Activated naive CD8-positive, alpha-beta T cell treated with anti-CD3 and anti-CD28 coated beads, Interleukin-2, amount 10 ng/mL, durations not matched to agents 7 days and 5 days (primary cell): ENCODE measurements around the gene PRDM16. TPM values are rescaled to one million over a fixed set of nuclear protein-coding genes. Genes with fewer than 3 reads are reported as not detected.

ENCODE experiments used
- ATAC-seq: fragments of 150-1000 bp; cut with Tn5 transposase; one replicate; pipeline ENCODE4 v1.10.0; 2021; ENCODE audit warnings: low read depth, moderate library complexity
- POLR2A ChIA-PET: fragments of 350-600 bp; sonication (Branson Sonifier 250); formaldehyde crosslinking; loops from one replicate; lab custom pipeline; 2021; ENCODE audit warnings: antibody characterized with exemption; lab: Charles Lee
- DNase-seq: peaks from one replicate; pipeline ENCODE4 v3.0.0; 2021
- H3K27ac Mint-ChIP-seq: one replicate; pipeline ENCODE4 v1.8.0; 2022; ENCODE audit warnings: mild to moderate bottlenecking, mixed read lengths
- H3K27me3 Mint-ChIP-seq: one replicate; pipeline ENCODE4 v1.8.0; 2022; ENCODE audit warnings: mild to moderate bottlenecking, moderate library complexity, mixed read lengths
- H3K36me3 Mint-ChIP-seq: one replicate; pipeline ENCODE4 v1.8.0; 2021; ENCODE audit warnings: mild to moderate bottlenecking, mixed read lengths
- H3K4me1 Mint-ChIP-seq: one replicate; pipeline ENCODE4 v1.8.0; 2021; ENCODE audit warnings: mixed read lengths
- H3K4me3 Mint-ChIP-seq: one replicate; pipeline ENCODE4 v1.8.0; 2022; ENCODE audit warnings: mild to moderate bottlenecking, moderate library complexity, mixed read lengths
- H3K9me3 Mint-ChIP-seq: one replicate; pipeline ENCODE4 v1.8.0; 2021; ENCODE audit warnings: mixed read lengths
- total RNA-seq, 2 experiments: library from RNA; stranded (reverse); gene quantifications; one replicate each; pipeline ENCODE4 v1.2.3, GENCODE V29; 2021

Gene PRDM16
- total RNA-seq, 2 experiments from 2014 or later, result not detected

DNA sequence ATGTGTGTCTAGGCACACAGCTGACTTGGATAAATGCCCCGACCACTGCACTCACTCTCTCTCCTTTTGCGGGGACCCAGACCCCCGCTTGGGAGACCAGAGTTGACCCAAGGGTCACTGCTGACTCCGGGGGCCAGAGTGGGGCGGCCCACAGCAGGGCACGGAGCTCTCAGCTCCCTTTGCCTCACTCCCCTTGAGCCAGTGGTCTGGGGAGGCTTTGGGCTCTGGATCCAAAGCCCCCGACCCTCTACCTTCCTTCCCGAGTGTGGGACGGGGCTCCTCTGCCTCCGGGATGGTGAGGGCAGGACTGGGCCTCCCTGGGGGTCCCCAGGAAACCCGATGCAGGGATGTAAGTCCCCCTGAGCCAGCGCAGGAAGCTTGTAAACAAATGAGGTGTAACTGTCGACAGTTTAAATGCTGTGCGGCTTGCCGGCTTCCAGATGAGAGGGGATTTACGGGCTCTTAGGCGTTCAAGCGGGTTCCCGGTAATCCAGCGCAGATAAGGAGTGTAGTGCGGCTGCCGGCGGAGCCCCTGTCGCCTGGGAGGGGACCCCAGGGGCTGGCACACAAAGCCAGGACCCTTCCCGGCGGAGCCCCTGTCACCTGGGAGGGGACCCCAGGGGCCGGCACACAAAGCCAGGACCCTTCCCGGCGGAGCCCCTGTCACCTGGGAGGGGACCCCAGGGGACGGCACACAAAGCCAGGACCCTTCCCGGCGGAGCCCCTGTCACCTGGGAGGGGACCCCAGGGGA lies 40.3 kb upstream of the PRDM16 start:
- ATAC-seq (no peak), DNase-seq (no peak)
- H3K4me3 Mint-ChIP-seq, result no peak overlapping the region
- peaks cover 9% of the 10 kb centered on the region for H3K4me1 Mint-ChIP-seq
- POLR2A ChIA-PET, result no interaction called here
- H3K27me3 Mint-ChIP-seq, result no peaks in the 10 kb centered on the region
- no peaks in the 10 kb centered on the region for H3K36me3 Mint-ChIP-seq
- no peaks in the 10 kb centered on the region for H3K9me3 Mint-ChIP-seq
- no peak overlapping the region for H3K27ac Mint-ChIP-seq

DNA sequence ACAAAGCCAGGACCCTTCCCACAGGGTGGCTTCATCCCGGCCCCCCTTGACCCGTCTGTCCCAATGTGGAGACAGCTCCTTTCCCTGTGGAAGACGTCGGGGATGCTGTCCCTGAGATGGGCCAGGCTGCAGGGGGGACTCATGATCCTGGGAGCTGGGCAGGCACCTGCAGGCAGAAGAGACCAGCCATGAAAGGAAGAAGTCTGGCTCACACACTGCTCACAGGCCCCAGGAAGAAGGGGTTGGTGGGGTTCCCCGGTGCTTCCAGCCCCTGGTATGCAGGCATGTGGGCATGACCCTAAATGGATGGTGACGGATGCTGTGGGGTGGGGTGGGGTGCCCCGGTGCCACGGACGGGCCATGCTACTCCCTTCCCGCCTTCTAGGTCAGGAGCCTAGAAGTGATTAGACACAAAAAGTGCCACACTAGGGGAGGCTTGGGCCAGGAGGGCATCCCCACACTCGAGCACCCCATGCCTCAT lies 39.5 kb upstream of the PRDM16 start:
- no peaks in the 10 kb centered on the region for H3K27me3 Mint-ChIP-seq
- H3K9me3 Mint-ChIP-seq, result no peaks in the 10 kb centered on the region
- DNase-seq, result no peak
- no peak overlapping the region for H3K27ac Mint-ChIP-seq
- no peak for ATAC-seq
- H3K4me3 Mint-ChIP-seq, result no peak overlapping the region
- POLR2A ChIA-PET, result no interaction called here
- H3K4me1 Mint-ChIP-seq, result peaks cover 9% of the 10 kb centered on the region
- H3K36me3 Mint-ChIP-seq, result no peaks in the 10 kb centered on the region

DNA sequence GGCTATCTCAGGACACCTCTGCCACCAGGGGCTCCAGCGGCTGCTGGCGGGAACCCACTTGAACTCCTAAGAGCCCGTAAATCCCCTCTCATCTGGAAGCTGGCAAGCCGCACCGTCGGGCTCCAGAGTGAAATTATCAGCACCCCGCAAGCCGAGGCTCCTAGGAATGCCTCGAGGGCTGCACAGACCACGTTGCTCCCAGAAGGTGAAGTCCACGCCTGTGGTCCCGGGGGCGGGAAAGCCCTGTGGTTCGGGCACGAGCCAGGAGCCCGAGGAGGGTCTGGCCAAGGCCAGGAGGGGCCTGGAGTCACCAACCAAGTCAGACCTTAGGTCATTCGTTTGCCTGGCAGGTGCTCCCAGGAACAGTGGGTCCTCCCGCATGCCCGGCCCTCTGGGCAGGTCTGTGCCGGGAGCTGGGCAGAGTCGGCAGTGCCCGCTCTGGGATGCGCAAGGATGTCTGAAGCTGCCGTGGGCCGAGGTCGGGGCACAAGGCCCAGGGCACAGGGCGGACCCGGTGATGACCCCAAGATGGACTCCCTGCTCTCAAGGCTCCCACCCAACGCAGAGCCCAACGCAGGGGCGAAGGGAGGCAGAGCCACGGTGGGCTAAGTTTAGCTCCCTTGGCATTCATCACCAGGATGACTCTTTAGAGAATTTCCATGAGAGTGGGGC lies 38.9 kb upstream of the PRDM16 start:
- peaks cover 9% of the 10 kb centered on the region for H3K4me1 Mint-ChIP-seq

DNA sequence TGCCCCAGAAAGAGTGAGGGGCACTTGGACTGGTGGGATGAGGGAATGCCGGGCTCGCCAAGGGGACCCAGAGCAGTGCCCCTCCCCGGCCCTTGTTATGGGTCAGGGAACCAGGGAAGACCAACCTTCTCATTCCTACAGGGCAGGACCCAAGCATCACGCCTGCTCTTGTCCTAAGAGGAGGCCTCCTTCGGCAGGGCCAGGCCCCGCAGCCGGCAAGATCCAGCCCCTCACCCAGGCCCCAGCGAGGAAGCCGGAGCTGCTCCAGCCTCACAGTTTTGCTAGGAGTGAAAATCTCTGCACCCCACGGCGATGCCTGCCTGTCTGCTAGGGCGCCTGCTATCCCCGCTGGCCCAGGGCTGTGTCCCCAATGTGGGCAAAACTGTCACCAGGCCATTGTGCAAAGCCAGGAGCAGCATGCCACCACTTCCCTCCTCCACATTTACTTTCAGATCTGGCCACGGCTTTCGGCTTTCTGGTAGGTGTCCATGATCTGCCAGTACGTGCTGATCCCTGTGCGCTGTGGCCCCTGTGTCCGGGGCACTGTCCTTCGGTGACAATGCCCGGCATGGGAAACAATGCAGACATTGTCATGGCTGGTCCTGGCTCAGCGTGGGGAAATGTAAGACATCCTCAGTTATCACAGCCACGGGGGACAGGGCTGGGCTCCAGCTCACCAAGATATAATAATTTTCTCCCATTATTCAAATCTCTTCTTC lies 38.2 kb upstream of the PRDM16 start:
- Mint-ChIP-seq H3K4me3 (no peak overlapping the region), H3K9me3 (no peaks in the 10 kb centered on the region), H3K36me3 (no peaks in the 10 kb centered on the region), H3K4me1 (peaks cover 9% of the 10 kb centered on the region), H3K27me3 (no peaks in the 10 kb centered on the region), H3K27ac (no peak overlapping the region)
- POLR2A ChIA-PET, result no interaction called here
- DNase-seq (no peak), ATAC-seq (no peak)

More for the DNA sequence above, 38.9 kb upstream of the PRDM16 start:
- H3K9me3 Mint-ChIP-seq, result no peaks in the 10 kb centered on the region
- H3K27me3 Mint-ChIP-seq, result no peaks in the 10 kb centered on the region
- H3K36me3 Mint-ChIP-seq, result no peaks in the 10 kb centered on the region
- no peak for DNase-seq
- H3K4me3 Mint-ChIP-seq, result no peak overlapping the region
- POLR2A ChIA-PET, result no interaction called here
- no peak overlapping the region for H3K27ac Mint-ChIP-seq
- ATAC-seq, result no peak

DNA sequence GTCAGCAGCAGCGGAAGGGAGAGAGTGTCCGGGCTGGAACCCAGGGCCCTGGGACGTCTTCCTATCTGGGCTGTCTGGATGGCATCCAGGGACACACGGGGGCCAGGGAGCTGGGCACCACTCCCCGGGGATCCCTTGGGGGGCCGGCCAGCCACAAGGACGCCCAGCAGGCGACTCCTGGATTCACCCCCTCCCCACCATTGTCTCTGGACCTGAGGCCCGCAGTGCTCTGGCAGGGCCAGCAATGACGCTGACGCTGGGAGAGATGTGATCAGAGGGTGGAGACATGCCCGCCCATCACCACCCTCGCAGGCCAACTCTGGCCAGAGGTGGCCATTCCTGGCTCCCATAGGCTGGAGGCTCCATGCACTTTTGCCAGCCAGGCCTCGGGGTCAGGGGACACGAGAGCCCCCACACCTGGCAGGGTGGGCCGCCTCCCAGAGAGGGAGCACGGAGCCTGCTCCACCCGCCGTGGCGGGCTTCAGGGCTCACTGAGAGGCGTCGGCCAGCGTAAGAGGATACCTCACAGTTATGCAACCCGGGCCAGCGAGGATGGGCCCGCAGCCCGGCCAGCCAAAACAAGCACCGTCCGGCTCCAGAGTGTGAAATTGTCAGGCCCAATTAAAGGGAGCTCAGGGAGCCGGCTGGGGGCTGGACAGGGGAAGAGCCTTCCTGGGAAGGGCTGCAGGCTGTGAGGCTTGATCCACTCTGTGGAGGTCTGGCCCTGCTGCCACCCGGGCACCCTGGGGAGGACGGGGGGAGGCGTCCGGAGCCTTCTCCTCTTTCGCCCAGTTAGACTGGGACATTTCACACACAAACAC lies 37.4 kb upstream of the PRDM16 start:
- POLR2A ChIA-PET, result no interaction called here
- no peaks in the 10 kb centered on the region for H3K9me3 Mint-ChIP-seq
- H3K4me1 Mint-ChIP-seq, result peaks cover 9% of the 10 kb centered on the region
- no peak overlapping the region for H3K4me3 Mint-ChIP-seq
- H3K27me3 Mint-ChIP-seq, result no peaks in the 10 kb centered on the region
- no peak for DNase-seq
- H3K27ac Mint-ChIP-seq, result no peak overlapping the region
- H3K36me3 Mint-ChIP-seq, result no peaks in the 10 kb centered on the region
- ATAC-seq, result no peak

DNA sequence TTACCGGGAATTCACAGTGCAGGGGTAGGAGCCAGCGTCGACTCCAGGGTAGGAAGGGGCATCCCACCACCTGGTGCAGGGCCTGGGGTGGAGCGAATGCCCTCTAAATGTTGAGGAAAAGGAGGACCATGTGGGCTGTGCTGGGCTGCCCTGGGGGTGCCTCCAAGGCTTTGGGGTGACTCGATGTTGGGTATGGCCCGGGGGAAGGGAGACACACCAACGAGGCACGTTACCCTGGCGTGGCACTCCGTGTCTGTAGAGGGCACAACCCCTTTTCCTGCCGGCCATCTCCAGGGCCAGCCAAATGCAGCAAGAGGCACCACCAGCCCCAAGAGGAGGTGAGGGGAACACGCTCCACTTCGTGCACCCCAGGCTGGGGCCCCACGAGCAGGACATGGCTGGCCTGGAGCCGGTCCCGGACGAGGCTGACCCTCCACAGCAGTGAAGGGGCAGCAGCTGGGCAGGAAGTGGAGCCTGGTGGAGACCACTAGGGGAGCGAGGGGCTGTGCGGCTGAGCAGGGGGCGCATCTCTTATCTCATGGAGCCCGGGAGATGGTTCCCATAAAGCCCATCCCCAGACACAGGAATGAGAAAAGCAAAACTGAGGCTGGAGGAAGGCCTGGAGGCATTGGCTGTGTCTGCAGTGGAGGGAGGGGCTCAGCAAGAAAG lies 36.5 kb upstream of the PRDM16 start:
- H3K9me3 Mint-ChIP-seq, result no peaks in the 10 kb centered on the region
- no peaks in the 10 kb centered on the region for H3K27me3 Mint-ChIP-seq
- ATAC-seq, result no peak
- H3K4me1 Mint-ChIP-seq, result peaks cover 9% of the 10 kb centered on the region
- no peaks in the 10 kb centered on the region for H3K36me3 Mint-ChIP-seq
- peak; percentile 29 for DNase-seq
- no peak overlapping the region for H3K4me3 Mint-ChIP-seq
- POLR2A ChIA-PET, result interaction anchor here (0.5 kb wide), 1 partner anchor 174 kb away, joined by 5 read pairs; no protein-coding TSS in a partner anchor
- peak overlapping the region; percentile 51 for H3K27ac Mint-ChIP-seq

DNA sequence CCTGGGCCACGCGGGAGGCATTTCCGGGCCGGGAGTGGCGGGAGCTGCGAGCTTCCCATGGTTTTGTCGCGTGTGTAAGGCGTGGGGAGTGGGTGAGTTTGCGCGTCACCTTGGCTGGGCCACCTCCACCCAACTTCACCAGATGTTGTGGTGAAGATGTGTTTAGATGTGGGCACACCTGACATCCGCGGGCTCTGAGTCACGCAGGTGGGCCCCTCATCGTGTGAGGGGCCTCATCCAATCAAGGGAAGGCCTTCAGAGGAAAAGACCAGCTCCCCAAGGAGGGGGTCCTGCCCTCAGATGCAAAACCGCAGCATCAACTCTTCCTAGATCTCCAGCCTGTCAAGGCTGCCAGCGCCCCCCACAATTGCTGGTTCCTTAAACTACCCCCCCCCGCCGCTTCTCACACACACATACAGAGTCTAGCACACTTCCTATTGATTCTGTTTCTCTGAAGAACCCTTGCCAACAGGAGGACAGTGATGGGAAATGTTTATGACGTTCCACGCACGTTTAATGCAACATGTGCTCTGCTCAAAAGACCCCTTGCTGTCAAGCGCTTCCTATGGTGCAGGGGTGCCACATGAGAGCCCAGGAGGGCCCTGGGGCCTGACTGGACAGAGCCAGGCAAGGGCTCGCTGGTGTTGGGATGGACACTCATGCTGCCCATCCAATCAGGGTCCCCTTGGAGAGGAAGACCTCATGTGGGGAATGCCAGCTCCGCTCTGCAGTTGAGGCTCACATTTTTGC lies 35.8 kb upstream of the PRDM16 start:
- H3K4me3 Mint-ChIP-seq, result peak overlapping the region; percentile 19
- POLR2A ChIA-PET, result interaction anchor here (0.5 kb wide), 1 partner anchor 174 kb away, joined by 5 read pairs; no protein-coding TSS in a partner anchor
- DNase-seq (peak; percentile 50), ATAC-seq (peak; percentile 54)
- no peaks in the 10 kb centered on the region for H3K36me3 Mint-ChIP-seq
- peaks cover 9% of the 10 kb centered on the region for H3K4me1 Mint-ChIP-seq
- no peaks in the 10 kb centered on the region for H3K27me3 Mint-ChIP-seq
- peak overlapping the region; percentile 51 for H3K27ac Mint-ChIP-seq
- H3K9me3 Mint-ChIP-seq, result no peaks in the 10 kb centered on the region

DNA sequence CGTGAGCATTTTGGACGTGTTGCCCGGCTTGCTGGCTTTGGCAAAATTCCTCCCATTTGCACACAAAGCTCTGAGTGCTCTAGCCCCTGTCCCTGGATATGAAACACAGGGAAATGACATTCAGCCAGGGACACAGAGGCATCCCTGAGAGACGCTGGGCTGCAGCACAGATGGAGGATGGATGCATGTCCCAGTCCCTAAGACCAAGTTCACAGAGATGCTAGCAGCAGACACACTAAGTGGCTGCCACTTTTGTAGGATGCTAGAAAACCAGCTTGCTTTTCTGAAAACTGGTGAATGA lies 35.3 kb upstream of the PRDM16 start:
- POLR2A ChIA-PET, result no interaction called here
- no peak overlapping the region for H3K4me3 Mint-ChIP-seq
- H3K4me1 Mint-ChIP-seq, result peaks cover 9% of the 10 kb centered on the region
- no peak for ATAC-seq
- DNase-seq, result no peak
- H3K27ac Mint-ChIP-seq, result peak overlapping the region; percentile 12
- H3K36me3 Mint-ChIP-seq, result no peaks in the 10 kb centered on the region
- H3K27me3 Mint-ChIP-seq, result no peaks in the 10 kb centered on the region
- H3K9me3 Mint-ChIP-seq, result no peaks in the 10 kb centered on the region

DNA sequence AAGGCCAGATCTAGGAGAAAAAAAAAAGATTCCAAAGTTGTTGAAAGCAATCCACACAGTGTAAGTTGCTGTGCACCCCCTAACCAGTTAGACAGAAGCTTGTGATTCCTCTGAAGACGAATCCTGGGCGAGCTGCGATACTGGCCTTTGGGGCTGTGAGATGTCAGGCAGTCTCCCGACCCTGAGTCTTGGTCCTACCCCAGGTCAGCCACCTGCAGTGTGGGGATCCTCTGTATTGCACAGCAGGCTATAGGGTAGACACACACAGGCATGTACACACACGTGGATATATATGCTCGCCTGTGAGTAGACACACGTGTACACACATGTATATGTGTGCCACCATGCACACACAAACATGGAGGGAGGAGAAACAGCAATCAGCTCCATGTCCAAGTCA lies 34.8 kb upstream of the PRDM16 start:
- Mint-ChIP-seq H3K4me3 (no peak overlapping the region), H3K4me1 (peaks cover 9% of the 10 kb centered on the region), H3K36me3 (no peaks in the 10 kb centered on the region), H3K27ac (peak overlapping the region; percentile 12), H3K27me3 (no peaks in the 10 kb centered on the region), H3K9me3 (no peaks in the 10 kb centered on the region)
- DNase-seq (no peak), ATAC-seq (no peak)
- POLR2A ChIA-PET, result no interaction called here

DNA sequence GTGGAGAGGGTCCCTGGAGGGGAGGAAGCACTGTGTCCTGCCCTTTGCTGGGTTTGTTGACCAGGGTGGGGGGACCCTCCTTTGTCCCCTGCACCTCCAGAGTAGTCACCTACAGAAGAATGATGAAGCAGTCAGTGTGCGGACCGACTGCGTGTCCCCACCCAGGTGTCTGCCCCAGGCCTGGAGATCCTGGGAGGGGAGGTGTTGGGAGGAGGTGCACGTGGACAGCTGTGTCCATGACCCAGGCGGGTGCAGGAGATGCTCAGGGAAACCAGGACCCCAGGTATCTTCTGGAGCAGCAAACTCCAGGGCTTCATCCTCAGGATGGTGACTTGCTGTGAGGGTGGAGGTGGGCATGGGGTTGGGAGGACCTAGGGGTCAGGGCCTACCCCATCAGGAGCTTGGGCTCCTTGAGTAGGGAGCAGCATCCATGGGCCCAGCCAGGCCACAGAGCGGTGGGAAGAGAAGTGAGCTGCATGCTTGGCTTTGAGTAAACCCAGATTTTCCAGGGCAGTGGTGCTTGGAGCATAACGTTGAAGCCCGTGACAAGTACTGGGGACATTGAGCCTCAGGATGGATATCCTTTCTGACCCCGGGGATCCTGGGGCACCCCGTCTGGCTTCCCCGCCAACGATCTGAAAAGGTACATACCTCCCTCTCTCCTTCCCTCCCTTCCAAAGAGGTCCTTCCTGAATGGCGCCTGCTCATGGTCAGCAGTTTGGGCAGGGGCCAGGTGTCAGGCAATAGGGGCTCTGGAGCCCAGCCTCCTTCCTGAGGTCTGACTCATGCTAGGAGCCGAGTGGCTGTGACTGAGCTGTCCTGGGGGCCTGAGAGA lies 34.1 kb upstream of the PRDM16 start:
- Mint-ChIP-seq H3K27me3 (no peaks in the 10 kb centered on the region), H3K9me3 (no peaks in the 10 kb centered on the region), H3K27ac (no peak overlapping the region), H3K4me3 (no peak overlapping the region), H3K4me1 (peaks cover 9% of the 10 kb centered on the region), H3K36me3 (no peaks in the 10 kb centered on the region)
- ATAC-seq (no peak), DNase-seq (no peak)
- POLR2A ChIA-PET, result no interaction called here

DNA sequence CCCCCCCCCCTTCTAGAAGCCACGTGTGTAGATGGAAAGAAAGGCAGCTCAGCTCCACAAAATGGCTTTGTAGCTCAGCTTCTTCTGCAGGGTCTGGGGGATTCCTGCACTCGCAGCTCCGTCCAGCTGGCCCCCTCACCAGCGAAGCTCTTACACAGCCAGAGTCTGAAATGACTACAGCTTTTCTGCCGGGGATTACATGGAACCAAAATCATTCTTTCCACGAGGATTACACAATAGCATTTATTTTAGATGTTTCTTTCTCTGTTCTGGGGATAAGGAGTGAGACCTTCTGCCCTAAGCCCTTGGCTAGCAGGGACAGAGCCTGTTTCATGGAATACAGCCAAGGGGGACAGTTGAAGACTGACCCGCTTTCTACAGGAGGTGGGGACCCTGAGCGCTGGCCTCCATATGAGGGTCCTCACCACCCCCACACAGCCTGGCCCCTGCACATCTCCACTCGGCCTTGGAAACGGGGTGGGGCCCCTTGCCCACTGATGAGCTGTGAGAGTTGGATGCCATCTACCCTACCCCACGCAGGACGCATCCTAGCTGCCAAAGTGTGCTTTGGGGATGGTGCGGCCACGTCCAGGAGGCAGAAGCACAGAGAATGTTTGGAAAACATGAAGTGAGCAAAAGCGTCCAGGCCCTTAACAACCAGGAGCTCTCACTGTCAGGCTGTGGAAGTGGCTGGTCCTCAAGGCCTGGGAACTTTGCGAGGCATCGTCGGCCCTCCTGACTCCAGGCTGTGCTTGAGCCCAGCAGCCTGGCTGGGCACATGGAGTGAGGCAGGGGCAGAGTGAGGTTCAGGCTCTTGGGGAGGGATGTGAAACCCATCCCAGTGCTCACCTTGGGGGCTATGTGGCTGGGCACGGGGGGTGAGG lies 33.2 kb upstream of the PRDM16 start:
- Mint-ChIP-seq H3K4me3 (no peak overlapping the region), H3K9me3 (no peaks in the 10 kb centered on the region), H3K36me3 (no peaks in the 10 kb centered on the region), H3K27ac (no peak overlapping the region), H3K4me1 (peaks cover 9% of the 10 kb centered on the region), H3K27me3 (no peaks in the 10 kb centered on the region)
- DNase-seq (no peak), ATAC-seq (no peak)
- POLR2A ChIA-PET, result no interaction called here
